H1 (cell line): ENCODE results near the gene SLC1A4.

Experiments
- CEBPB ChIP-seq: IDR thresholded peaks from 2 replicates; pipeline ENCODE4 v1.6.1; 2012; ENCODE audit warnings: low read depth, low read length
- EGR1 ChIP-seq: IDR thresholded peaks from 2 replicates; pipeline ENCODE4 v1.6.1; 2011; ENCODE audit warnings: low read depth, low read length, borderline replicate concordance
- EP300 ChIP-seq, 2 experiments: IDR thresholded peaks; 1 replicate in 1 of 2; 2 replicates in 1 of 2; pipeline ENCODE4 v1.6.1; 2011 to 2012; ENCODE audit warnings: low read depth in 2 of 2, low read length in 2 of 2, mild to moderate bottlenecking in 2 of 2, borderline replicate concordance in 1 of 2, inconsistent platforms in 1 of 2, moderate library complexity in 1 of 2
- HDAC6 ChIP-seq: IDR thresholded peaks from one replicate; pipeline ENCODE4 v1.7.1; 2012; ENCODE audit warnings: low read depth, mild to moderate bottlenecking, inconsistent platforms, low read length, moderate library complexity
- KDM1A ChIP-seq: fragments of 200-600, 300-600 bp; sonication (generic); IDR thresholded peaks from 2 replicates; pipeline ENCODE4 v1.7.1; 2016; ENCODE audit warnings: mild to moderate bottlenecking, low read length, borderline replicate concordance
- NRF1 ChIP-seq: IDR thresholded peaks from 2 replicates; pipeline ENCODE4 v1.6.1; 2011; ENCODE audit warnings: mild to moderate bottlenecking, low read depth, low read length, improper control_type of control experiment
- POLR2A ChIP-seq, 2 experiments: IDR thresholded peaks; 1 replicate in 1 of 2; 2 replicates in 1 of 2; pipeline ENCODE4 v1.6.1; 2011; ENCODE audit warnings: low read depth in 2 of 2, low read length in 2 of 2, mild to moderate bottlenecking in 2 of 2; ENCODE audit errors: control extremely low read depth in 1 of 2
- TEAD4 ChIP-seq: IDR thresholded peaks from 2 replicates; pipeline ENCODE4 v1.6.1; 2012; ENCODE audit warnings: low read depth, low read length, inconsistent platforms, mixed read lengths
- TF ChIP-seq, protein P1 (sequence below), 3 experiments: IDR thresholded peaks; 1 replicate in 2 of 3; 2 replicates in 1 of 3; pipeline versions ENCODE4 v1.5.1 to v1.6.1; 2011; ENCODE audit warnings: low read length in 3 of 3, mild to moderate bottlenecking in 3 of 3, inconsistent platforms in 2 of 3, low read depth in 1 of 3, moderate library complexity in 1 of 3; ENCODE audit not compliant: insufficient read depth in 1 of 3; ENCODE audit errors: control extremely low read depth in 1 of 3
- TF ChIP-seq, protein P2 (sequence below): IDR thresholded peaks from 2 replicates; pipeline ENCODE4 v1.6.1; 2012; ENCODE audit warnings: inconsistent platforms
- TF ChIP-seq, protein P3 (sequence below): IDR thresholded peaks from 2 replicates; pipeline ENCODE4 v1.6.1; 2011; ENCODE audit warnings: low read depth, mild to moderate bottlenecking, low read length; ENCODE audit not compliant: insufficient read depth

DNA sequence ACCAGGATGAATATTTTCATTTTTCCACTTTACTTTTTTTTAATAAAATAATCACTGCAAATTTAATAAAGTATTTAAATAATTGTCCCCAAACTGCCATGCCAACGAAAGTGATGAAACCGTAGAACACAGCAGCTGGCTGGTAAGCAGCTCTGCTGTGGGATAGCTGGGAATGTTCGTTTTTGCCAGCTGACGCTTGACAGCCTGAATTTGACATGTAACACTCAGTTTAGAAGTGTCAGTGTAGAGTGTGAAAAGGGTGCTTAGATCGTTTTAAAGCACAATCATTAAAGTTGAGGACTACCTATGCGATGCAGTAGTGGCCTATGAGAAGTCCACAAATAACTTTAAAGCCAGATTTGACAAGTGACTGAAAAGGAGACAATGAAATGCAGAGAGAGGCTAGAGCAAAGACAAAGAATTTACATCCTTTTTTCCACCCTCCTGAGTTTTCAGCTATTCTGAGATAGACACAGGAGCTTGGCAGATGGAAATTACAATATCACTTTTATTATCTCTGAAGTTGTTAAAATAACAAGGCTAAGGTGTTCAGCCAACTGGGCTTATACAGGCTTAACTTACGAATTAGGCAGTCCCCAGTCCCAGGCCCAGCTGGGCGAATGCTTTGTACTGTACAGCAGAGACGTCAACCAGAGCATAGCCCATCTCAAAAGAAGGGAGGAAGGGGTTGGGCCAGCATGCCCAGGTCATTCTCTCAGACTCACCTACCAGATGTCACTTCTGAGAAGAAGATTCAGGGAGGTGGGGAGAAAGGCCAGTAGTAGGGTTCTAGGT lies 31.9 kb upstream of the SLC1A4 start:
- no peak for TF ChIP-seq HDAC6
- TF ChIP-seq NRF1, result no peak
- TF ChIP-seq, protein P1, sequence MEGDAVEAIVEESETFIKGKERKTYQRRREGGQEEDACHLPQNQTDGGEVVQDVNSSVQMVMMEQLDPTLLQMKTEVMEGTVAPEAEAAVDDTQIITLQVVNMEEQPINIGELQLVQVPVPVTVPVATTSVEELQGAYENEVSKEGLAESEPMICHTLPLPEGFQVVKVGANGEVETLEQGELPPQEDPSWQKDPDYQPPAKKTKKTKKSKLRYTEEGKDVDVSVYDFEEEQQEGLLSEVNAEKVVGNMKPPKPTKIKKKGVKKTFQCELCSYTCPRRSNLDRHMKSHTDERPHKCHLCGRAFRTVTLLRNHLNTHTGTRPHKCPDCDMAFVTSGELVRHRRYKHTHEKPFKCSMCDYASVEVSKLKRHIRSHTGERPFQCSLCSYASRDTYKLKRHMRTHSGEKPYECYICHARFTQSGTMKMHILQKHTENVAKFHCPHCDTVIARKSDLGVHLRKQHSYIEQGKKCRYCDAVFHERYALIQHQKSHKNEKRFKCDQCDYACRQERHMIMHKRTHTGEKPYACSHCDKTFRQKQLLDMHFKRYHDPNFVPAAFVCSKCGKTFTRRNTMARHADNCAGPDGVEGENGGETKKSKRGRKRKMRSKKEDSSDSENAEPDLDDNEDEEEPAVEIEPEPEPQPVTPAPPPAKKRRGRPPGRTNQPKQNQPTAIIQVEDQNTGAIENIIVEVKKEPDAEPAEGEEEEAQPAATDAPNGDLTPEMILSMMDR (IDR thresholded peaks at IDR 0.05; ENCODE audit: control extremely low read depth in 1 of 3, insufficient read depth in 1 of 3, low read depth in 1 of 3, low read length in 3 of 3), result no peak
- TF ChIP-seq, protein P2, sequence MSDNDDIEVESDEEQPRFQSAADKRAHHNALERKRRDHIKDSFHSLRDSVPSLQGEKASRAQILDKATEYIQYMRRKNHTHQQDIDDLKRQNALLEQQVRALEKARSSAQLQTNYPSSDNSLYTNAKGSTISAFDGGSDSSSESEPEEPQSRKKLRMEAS, result no peak
- TF ChIP-seq EP300 (IDR thresholded peaks at IDR 0.05; ENCODE audit: borderline replicate concordance in 1 of 2, low read depth in 2 of 2, low read length in 2 of 2), result no peak
- TF ChIP-seq POLR2A (IDR thresholded peaks at IDR 0.05; ENCODE audit: control extremely low read depth in 1 of 2, low read depth in 2 of 2, low read length in 2 of 2), result no peak
- TF ChIP-seq, protein P3, sequence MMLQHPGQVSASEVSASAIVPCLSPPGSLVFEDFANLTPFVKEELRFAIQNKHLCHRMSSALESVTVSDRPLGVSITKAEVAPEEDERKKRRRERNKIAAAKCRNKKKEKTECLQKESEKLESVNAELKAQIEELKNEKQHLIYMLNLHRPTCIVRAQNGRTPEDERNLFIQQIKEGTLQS, result no peak
- no peak for TF ChIP-seq CEBPB
- no peak for TF ChIP-seq TEAD4
- TF ChIP-seq KDM1A, result no peak
- TF ChIP-seq EGR1, result no peak
